Measurements from ENCODE around the gene ENO1.
A peak's percentile ranks its signal among the peaks of the same experiment; 100 is the strongest.

Gene ENO1

GRCh38 chr1:8870616-8871538 lies 7.6 kb downstream of the ENO1 start:
- DNase-seq (ENCODE audit: low read depth): no peak

DNA sequence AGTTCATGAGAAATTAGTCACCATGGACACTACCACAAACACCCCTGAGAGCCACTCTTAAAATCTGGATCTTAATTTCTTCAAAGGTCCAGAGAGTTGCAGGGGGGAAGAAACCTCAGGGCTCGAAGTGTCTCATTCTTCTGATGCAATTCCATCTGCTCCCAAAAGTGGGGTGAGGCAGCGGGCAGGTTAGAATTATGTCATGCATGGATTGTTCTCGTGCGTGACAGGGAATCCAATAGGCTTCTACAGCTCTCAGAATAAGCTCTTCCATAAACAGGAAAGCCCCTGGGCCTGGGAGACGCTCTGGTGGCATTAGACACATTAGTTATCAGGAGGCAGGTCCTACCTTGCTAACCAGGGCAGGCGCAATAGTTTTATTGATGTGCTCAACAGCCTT lies 8.4 kb downstream of the ENO1 start:
- no peak for DNase-seq (ENCODE audit: low read depth)

GRCh38 chr1:8867878-8868567 lies 10.5 kb downstream of the ENO1 start:
- no peak for DNase-seq (ENCODE audit: low read depth)

GRCh38 chr1:8866792-8867415 lies 11.6 kb downstream of the ENO1 start:
- DNase-seq (ENCODE audit: low read depth): peak; percentile 32

DNA sequence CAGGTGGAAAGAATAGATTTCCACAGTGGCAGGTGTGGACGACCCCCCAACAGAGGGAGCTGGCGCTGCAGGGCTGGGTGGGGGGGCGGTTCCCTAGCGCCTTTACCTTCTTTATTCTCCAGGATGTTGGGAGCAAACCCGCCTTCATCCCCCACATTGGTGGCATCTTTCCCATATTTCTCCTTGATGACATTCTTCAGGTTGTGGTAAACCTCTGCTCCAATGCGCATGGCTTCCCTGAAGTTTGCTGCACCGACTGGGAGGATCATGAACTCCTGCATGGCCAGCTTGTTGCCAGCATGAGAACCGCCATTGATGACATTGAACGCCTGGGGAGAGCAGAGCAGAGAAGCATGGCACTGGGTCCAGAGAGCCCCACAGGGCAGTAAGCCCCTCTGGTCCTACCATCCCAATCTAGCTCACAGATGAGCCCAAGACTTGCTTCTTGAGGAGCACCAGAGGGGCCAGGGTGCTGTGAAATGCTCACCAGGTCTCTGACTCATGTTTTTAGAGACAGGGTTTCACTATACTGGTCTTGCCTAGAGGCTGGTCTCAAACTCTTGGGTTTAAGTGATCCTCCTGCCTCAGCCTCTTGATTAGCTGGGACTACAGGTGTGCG lies 12.2 kb downstream of the ENO1 start:
- DNase-seq (ENCODE audit: low read depth): no peak

GRCh38 chr1:8864713-8865344 lies 13.7 kb downstream of the ENO1 start:
- DNase-seq (ENCODE audit: low read depth): no peak

DNA sequence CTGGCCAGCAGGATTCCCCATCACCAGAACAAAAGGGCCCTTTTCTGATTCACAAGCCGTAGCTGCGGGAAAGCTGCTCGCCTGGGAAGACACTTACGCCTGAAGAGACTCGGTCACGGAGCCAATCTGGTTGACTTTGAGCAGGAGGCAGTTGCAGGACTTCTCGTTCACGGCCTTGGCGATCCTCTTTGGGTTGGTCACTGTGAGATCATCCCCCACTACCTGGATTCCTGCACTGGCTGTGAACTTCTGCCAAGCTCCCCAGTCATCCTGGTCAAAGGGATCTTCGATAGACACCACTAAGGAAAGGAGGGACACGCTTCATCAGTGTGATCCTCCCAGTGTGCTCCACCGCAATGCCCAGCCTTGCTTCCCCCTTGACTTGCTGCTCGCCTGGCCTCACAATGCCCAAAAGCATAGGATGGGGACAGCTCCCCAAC lies 14.7 kb downstream of the ENO1 start:
- DNase-seq (ENCODE audit: low read depth): no peak

DNA sequence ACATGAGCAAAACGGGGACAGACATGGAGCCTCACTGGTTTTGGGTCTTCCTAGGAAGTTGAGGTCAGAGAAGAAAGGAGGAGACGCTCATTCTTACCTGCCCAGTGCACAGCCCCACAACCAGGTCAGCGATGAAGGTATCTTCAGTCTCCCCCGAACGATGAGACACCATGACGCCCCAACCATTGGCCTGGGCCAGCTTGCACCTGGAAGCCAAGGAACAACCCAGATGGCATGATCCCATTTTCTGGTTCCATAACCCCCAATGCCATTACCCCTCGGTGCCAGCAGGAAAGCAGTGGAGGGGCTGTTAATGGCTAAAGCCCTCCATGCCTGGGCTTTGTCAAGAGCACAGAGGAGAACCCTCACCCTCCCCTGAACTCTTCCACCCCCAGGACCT lies 15.3 kb downstream of the ENO1 start:
- no peak for DNase-seq (ENCODE audit: low read depth)

DNA sequence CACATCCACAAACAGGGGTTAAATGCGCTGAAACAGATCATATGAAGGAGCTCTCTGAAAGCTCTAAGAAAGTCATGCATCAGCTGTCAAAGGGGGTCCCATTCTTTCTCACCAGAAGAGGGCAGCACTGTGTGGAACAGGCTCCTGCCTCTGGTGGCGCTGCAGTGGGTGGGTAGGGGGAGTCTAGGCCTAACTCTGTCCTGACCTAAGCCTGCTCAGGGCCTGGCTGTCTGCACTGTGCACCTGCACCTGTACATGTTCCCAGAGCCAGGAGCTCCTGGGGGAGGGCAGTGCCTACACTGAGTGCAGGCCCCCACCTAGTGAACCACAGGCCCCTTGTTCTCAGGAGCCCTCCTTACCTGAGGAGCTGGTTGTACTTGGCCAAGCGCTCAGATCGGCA lies 16.0 kb downstream of the ENO1 start:
- DNase-seq (ENCODE audit: low read depth): no peak

DNA sequence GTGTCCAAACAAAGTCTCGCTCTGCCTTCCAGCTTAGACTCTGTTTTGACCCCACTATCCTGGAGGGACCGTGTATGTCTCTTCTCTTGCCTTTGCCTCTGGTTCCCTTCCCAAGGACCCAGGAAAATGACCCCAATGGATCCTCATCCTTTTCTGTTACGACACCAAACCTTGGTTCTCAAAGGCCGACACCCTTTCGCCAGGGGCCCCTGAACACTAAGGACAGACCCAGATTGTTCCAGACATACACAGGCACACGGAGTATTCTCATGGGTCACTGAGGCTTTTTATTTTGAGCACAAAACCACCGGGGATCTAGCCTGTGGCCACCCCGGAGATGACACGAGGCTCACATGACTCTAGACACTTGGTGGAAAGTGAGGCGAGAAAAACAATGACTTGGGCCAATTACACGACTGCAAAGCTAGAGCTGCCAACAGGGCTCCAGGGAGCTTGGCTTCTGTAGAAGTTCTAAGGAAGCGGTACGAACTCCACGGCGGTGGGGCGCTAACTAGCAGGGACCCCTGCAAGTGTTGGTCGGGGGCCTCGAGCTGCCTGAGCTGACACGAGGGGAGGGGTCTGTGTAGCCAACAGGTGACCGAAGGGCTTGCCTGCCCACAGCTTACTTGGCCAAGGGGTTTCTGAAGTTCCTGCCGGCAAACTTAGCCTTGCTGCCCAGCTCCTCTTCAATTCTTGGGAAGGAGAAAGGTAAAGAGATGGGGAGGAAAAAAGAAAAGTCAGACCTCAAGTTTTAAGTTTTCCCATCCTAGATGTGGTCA lies 17.6 kb downstream of the ENO1 start:
- DNase-seq (ENCODE audit: low read depth): no peak

GRCh38 chr1:8858888-8859706 lies 19.4 kb downstream of the ENO1 start:
- DNase-seq (ENCODE audit: low read depth): peak; percentile 45

DNA sequence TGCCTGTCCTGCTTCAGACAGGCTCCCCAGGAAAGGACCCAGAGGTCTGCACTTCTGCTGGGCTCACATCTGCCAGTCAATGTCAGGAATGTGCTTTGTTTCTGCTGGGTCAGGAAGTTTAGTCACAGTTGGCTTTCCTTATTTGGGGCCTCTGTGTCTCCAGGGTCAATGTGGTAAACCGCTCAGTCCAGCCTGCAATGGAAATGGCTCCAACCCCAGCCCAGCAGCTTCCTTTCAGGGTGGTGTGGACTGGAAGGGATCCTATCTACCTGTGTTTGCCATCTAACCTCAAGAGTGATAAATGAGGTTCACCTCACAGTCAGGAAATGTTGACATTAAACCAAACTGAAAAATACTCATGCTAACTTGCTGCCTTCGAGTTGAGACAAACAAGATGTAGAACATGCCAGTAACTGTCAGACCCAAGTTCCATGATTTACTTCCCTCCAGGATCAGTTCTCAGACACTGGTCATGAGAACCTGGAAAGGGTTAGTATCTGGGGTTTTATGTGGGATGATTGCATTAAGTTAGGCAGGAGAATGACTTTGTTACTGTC lies 20.3 kb downstream of the ENO1 start:
- no peak for DNase-seq (ENCODE audit: low read depth)

GRCh38 chr1:8856689-8857412 lies 21.6 kb downstream of the ENO1 start:
- DNase-seq (ENCODE audit: low read depth): no peak

DNA sequence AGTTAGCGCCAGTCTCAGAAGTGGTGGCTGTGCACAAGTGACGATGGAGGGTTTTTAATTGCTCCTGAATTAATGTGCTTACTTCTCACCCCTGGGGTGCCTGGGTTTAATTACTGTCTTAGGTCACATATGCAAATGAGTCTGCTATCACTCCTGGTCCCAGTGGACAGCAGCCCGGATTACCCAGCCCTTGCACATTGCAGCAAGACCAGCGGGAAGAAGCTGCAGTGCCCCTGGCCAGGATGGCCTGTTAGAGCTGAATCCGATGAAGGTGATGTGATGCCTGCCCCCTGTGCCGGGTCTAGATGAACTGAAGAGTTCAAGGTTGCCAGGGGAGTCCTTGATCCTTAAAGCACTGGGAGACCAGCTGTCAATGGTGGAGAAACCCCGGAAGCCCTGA lies 24.2 kb downstream of the ENO1 start:
- DNase-seq (ENCODE audit: low read depth): no peak

- DNase-seq (ENCODE audit: low read depth): no peak
Observed at GRCh38 chr1:8851060-8851459, 27.4 kb downstream of the ENO1 start.

DNA sequence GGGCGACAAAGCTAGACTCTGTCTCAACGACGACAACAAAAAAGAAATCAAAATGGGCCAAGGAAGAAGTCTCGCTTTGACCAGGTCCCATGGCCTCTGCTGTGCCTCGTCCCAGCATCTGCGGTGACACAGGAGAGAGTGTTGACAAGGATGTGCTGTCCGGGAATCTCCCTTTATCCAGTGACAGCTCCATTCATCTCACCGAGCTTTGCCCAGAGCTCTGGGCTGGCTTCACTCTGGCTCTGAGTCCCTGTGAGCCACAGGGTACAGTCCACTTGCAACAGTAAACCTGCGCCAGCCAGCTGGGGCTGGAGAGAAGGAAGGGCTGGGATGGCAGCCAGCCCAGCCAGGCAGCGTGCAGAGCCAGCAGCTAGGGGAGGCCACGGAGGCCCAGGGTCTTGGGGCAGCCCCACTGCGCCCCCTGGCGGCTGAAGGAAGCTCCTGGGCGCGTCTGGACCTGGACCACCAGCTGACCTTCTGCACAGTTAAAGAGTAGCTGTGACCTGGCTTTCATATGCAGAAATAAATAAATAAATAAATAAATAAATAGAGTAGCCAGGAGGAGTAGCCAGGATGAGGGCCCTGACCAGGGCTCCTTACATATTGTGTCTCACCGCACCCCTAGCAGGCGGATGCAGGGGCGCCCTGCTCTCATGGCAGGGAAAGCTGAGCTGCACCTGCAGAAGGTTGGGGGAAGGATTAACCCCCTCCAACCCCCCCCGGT lies 29.7 kb downstream of the ENO1 start:
- peak; percentile 63 for DNase-seq (ENCODE audit: low read depth)

- DNase-seq (ENCODE audit: low read depth): no peak
Observed at GRCh38 chr1:8847990-8848389, 30.5 kb downstream of the ENO1 start.

DNA sequence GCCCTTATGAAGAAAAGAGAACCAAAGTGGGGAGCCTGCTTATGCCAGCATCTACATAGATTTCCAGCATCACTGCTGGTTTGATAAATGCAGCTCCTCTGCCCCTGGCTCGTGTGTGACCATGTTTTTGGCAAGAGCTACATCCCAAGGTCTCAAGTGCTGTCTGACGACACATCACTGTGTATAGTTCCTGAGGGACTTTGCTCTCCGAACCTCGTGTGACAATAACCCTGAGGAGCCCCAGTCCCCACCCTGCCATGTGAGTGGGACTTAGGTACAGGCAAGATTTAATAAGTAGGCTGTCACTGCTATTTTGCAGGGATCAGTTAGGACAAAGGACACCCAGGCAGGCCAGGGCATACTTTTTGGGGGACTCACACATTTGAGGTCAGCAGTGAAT lies 32.2 kb downstream of the ENO1 start:
- no peak for DNase-seq (ENCODE audit: low read depth)
